Skeletal muscle cell (primary cell): Measurements from ENCODE around the gene REV1.
"Not testable (repeated sequence)": the region's sequence is repeated elsewhere in the genome, so short reads cannot be mapped to it uniquely, and the experiment has no call there.

Source experiments
- DNase-seq: peaks from one replicate; pipeline ENCODE4 v3.0.0-alpha.2; 2010; ENCODE audit warnings: low read depth
- H3K4me3 ChIP-seq: 2 replicates; pipeline ENCODE4 v1.5.1; 2011; ENCODE audit warnings: low read depth, mild to moderate bottlenecking, control low read depth, low read length, moderate library complexity

The REV1 gene

DNA sequence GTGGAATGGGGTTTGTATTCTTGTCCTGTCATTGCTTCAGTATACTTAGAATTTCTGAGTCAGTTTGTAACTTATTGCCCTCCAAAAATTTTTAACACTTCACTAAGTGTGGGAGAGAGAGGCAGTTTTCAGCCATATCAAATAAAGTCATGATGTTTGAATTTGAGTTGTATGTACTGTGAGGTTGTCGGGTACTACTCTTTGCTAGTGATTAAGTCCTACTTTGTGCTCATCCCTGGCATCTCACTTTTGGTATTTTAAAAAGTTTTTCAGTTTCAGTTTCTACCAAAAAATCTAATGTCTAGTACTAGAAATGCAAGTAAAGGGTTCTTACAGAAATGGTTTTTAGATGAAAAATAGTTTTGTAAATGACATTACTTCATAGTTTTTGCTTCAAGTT, 111.9 kb downstream of the REV1 start:
- H3K4me3 ChIP-seq, result no peak overlapping the region
- DNase-seq, result no peak

DNA sequence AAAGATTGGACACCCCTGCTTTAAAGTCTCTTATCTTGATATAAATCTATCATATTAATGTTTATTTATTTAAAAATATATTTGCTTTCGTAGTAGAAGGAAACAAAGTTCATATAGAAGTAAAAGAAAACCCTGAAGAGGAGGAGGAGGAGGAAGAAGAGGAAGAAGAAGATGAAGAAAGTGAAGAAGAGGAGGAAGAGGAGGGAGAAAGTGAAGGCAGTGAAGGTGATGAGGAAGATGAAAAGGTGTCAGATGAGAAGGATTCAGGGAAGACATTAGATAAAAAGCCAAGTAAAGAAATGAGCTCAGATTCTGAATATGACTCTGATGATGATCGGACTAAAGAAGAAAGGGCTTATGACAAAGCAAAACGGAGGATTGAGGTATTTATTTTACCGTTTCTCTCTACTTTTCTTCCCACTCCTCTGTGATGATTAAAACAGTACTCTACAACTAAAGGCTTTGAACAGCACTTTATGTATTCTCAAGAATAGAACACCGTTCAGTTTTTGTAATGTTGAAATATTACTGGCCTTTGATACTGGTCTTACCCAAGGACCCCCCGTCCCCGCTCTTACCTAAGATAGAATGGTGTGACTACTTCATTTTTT, 113.5 kb downstream of the REV1 start:
- H3K4me3 ChIP-seq, result no peak overlapping the region
- no peak for DNase-seq

DNA sequence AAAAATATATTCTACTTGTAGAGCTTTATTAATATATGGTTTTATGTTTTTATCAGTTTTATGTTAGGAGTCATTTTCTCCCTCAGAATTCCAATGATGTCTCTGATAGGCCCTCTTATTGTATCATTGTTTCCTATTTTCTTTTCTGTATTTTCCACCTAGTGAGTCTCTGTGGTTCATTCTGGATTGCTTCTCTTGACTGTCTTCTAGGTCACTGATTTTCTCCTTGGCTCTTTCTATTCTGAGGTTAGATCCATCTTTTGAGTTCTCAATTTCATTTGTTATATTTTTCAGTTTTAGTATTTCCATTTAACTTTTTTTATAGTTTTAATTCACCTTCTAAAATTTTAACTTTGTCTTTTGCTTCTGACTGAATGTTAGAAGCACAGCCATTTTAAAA, 115.1 kb downstream of the REV1 start:
- no peak overlapping the region for H3K4me3 ChIP-seq
- DNase-seq, result no peak

DNA sequence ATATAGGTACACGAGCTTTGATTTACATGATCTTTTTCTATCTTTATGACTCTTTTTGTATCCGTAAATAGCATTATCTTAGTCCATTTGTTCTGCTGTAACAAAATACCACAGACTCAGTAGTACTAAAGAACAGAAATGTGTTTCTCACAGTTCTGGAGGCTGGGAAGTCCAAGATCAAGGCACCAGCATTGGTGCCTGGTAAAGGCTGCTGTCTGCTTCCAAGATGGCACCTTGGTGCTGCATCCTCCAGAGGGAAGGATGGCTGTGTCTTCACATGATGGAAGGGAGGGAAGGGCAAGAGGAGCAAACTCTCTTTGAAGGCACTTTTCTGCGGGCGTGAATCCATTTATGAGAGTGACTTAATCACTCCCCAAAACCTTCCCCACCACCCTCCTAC, 116.7 kb downstream of the REV1 start:
- no peak for DNase-seq
- no peak overlapping the region for H3K4me3 ChIP-seq

DNA sequence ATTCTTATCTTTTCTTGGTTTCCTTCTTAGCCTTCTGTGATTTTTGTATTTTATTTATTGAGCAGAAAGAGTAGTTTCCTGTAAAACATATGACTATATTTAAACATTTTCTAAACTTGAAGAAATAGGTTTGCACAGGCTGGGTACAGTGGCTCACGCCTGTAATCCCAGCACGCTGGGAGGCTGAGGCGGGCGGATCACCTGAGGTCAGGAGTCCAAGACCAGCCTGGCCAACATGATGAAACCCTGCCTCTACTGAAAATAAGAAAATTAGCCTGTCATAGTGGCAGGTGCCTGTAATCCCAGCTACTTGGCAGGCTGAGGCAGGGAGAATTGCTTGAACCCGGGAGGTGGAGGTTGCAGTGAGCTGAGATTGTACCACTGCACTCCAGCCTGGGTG, 121.0 kb downstream of the REV1 start:
- not testable (repeated sequence) for DNase-seq, H3K4me3 ChIP-seq

DNA sequence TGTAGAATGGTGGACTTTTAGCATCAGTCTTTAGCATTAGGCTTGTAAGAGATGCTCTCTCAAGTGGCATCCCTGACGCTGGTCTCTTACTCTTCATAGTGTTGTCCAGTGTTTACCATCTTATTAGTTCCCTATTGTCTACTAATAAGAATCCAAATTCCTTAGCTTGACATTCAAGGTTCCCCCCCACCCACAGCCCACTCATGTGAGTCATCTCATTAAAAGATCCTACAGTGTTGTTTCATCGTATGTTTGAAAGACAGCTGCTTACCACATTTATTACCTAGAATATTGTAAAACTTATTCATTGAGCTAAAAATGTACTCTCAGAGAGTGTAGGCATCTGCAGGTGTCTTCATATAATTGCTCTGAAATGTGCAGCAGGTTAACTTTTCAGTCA, 124.2 kb downstream of the REV1 start:
- H3K4me3 ChIP-seq, result no peak overlapping the region
- DNase-seq, result no peak

DNA sequence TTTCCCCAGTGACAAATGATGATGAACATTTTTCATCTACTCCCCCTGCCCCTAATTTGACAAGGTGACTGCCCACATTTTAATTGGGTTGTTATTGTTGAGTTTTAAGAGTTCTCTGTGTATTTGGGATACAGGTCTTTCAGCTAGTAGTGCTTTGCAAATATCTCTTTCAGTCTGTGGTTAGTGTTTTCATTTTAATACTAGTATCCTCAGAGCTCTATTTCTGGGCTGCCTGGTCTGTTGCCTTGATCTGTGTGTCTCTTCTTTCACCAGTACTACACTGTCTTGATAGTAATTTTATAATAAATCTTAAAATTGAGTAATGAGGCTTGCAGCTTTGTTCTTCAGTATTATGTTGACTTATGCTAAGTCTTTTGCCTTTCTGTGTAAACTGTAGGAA, 133.0 kb downstream of the REV1 start:
- no peak overlapping the region for H3K4me3 ChIP-seq
- no peak for DNase-seq

DNA sequence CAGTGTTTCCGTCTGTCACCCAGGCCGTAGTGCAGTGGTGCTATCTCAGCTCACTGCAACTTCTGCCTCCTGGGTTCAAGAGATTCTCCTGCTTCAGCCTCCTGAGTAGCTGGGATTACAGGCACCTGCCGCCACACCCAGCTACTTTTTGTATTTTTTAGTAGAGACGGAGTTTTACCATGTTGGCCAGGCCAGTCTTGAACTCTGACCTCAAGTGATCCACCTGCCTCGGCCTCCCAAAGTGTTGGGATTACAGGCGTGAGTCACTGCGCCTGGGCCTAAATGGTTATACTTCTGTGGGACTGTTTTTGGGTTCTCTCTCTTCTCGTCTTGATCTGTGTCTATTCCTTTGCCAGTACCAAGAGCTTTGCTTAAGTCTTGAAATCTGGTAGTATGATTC, 135.0 kb downstream of the REV1 start:
- DNase-seq, H3K4me3 ChIP-seq: not testable (repeated sequence)

DNA sequence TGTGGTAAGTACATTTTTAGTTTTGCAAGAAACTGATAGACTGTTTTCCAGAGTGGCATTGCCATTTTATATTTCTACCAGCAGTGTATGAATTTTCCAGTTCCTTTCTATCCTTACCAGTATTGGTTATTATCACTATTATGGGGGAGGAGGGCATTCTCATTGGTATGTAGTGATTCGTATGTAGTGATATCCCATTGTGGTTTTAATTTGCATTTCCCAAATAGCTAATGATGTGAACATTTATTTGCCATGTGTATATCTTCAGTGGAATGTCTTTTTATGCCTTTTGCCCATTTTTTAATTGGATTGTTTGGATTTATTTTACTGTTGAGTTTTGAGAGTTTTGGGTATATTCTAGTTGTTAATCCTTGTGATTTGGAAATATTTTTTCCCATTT, 135.7 kb downstream of the REV1 start:
- DNase-seq, result no peak
- H3K4me3 ChIP-seq, result no peak overlapping the region
